HG03095 (cell line): Measurements from ENCODE around the gene PARVB.
"Not testable (repeated sequence)": the region's sequence is repeated elsewhere in the genome, so short reads cannot be mapped to it uniquely, and the experiment has no call there.

Experiments used
- ATAC-seq: cut with Tn5 transposase; IDR thresholded peaks from one replicate; pipeline ENCODE4 v1.9.1; 2021; ENCODE audit warnings: moderate library complexity; ENCODE audit not compliant: unreplicated experiment

PARVB gene

GRCh38 chr22:44102121-44102520 lies 78.0 kb downstream of the PARVB start:
- no peak for ATAC-seq

GRCh38 chr22:44102856-44103255 lies 78.8 kb downstream of the PARVB start:
- ATAC-seq: no peak

GRCh38 chr22:44103735-44104480 lies 79.8 kb downstream of the PARVB start:
- ATAC-seq: no peak

GRCh38 chr22:44107340-44107739 lies 83.2 kb downstream of the PARVB start:
- no peak for ATAC-seq

- ATAC-seq: no peak
Measured at GRCh38 chr22:44108076-44108475, 84.0 kb downstream of the PARVB start.

GRCh38 chr22:44108806-44109385 lies 84.8 kb downstream of the PARVB start:
- ATAC-seq: no peak

- no peak for ATAC-seq
Measured at GRCh38 chr22:44109416-44109815, 85.3 kb downstream of the PARVB start.

- not testable (repeated sequence) for ATAC-seq
Measured at GRCh38 chr22:44110656-44111055, 86.6 kb downstream of the PARVB start.

- no peak for ATAC-seq
Measured at GRCh38 chr22:44111562-44112155, 87.6 kb downstream of the PARVB start.

GRCh38 chr22:44112191-44112590 lies 88.1 kb downstream of the PARVB start:
- no peak for ATAC-seq

- ATAC-seq: no peak
Measured at GRCh38 chr22:44116331-44116730, 92.2 kb downstream of the PARVB start.

- no peak for ATAC-seq
Measured at GRCh38 chr22:44116755-44117684, 92.9 kb downstream of the PARVB start.

- no peak for ATAC-seq
Measured at GRCh38 chr22:44117746-44118145, 93.6 kb downstream of the PARVB start.

GRCh38 chr22:44118645-44119315 lies 94.7 kb downstream of the PARVB start:
- ATAC-seq: no peak

GRCh38 chr22:44119669-44120313 lies 95.7 kb downstream of the PARVB start:
- ATAC-seq: no peak

GRCh38 chr22:44120314-44120704 lies 96.2 kb downstream of the PARVB start:
- no peak for ATAC-seq

GRCh38 chr22:44125421-44125820 lies 101.3 kb downstream of the PARVB start:
- ATAC-seq: no peak

- ATAC-seq: no peak
Measured at GRCh38 chr22:44126807-44127206, 102.7 kb downstream of the PARVB start.

- no peak for ATAC-seq
Measured at GRCh38 chr22:44127356-44127755, 103.3 kb downstream of the PARVB start.

GRCh38 chr22:44128958-44129618 lies 105.0 kb downstream of the PARVB start:
- no peak for ATAC-seq
